H1 (cell line): ENCODE data around the gene TNFRSF11A. TPM values are rescaled to one million over a fixed set of nuclear protein-coding genes. Genes with fewer than 3 reads are reported as not detected.

ENCODE experiments used
- CTCF ChIA-PET: fragments of 300-600 bp; sonication (Branson Sonifier 250); formaldehyde crosslinking; loops from one replicate; lab custom pipeline; 2021; ENCODE audit not compliant: partially characterized antibody; lab: Charles Lee
- POLR2A ChIA-PET: fragments of 300-600 bp; sonication (Branson Sonifier 250); formaldehyde crosslinking; loops from one replicate; lab custom pipeline; 2021; ENCODE audit warnings: inconsistent platforms; ENCODE audit not compliant: partially characterized antibody; lab: Charles Lee
- DNase-seq, 2 experiments: peaks; one replicate each; pipeline versions ENCODE4 v3.0.0 to v3.0.0-alpha.2; 2010 to 2022; ENCODE audit warnings: low spot score in 2 of 2, low read depth in 1 of 2, mixed read lengths in 1 of 2
- FAIRE-seq: peaks from 2 replicates; lab custom pipeline; 2011; peaks lifted over from hg19 to GRCh38; lab: Jason Lieb, UNC
- H2AFZ ChIP-seq: 2 replicates; pipeline ENCODE4 v1.8.1; 2012; ENCODE audit warnings: low read length, inconsistent platforms
- H2AK5ac ChIP-seq: 2 replicates; pipeline ENCODE4 v1.6.1; 2013; ENCODE audit warnings: low read depth, low read length
- H2BK120ac ChIP-seq: replicated peaks from 2 replicates; pipeline ENCODE3; 2013; ENCODE audit warnings: low read depth, low read length, inconsistent platforms
- H2BK12ac ChIP-seq: 2 replicates; pipeline ENCODE4 v1.6.1; 2013; ENCODE audit warnings: low read depth, low read length
- H2BK15ac ChIP-seq: 2 replicates; pipeline ENCODE4 v1.6.1; 2013; ENCODE audit warnings: low read length
- H2BK20ac ChIP-seq: 2 replicates; pipeline ENCODE4 v1.6.1; 2013; ENCODE audit warnings: low read length
- H2BK5ac ChIP-seq: 2 replicates; pipeline ENCODE4 v1.6.1; 2013; ENCODE audit warnings: low read depth, low read length
- H3K14ac ChIP-seq: 2 replicates; pipeline ENCODE4 v1.6.1; 2013; ENCODE audit warnings: inconsistent platforms; ENCODE audit not compliant: insufficient read length
- H3K18ac ChIP-seq: 2 replicates; pipeline ENCODE4 v1.6.1; 2013; ENCODE audit warnings: low read length; ENCODE audit errors: extremely low read depth
- H3K23ac ChIP-seq: 2 replicates; pipeline ENCODE4 v1.6.1; 2013; ENCODE audit warnings: inconsistent platforms; ENCODE audit not compliant: insufficient read length
- H3K23me2 ChIP-seq: 2 replicates; pipeline ENCODE4 v1.6.1; 2013; ENCODE audit warnings: low read depth, low read length
- H3K27ac ChIP-seq: 2 replicates; pipeline ENCODE4 v1.6.1; 2011; ENCODE audit warnings: low read depth, low read length, inconsistent platforms
- H3K27me3 ChIP-seq, 4 experiments: replicated peaks in 1 of 4; 1 replicate in 1 of 4; 2 replicates in 3 of 4; pipeline versions ENCODE4 v1.6.1 to v1.8.1; 2011 to 2013; ENCODE audit warnings: low read length in 3 of 4, mild to moderate bottlenecking in 3 of 4, inconsistent platforms in 2 of 4, mixed read lengths in 2 of 4, moderate library complexity in 1 of 4; ENCODE audit not compliant: control insufficient read depth in 3 of 4, insufficient read depth in 3 of 4; ENCODE audit errors: extremely low read depth in 1 of 4
- H3K36me3 ChIP-seq, 4 experiments: 2 replicates each; pipeline versions ENCODE4 v1.6.1 to v1.8.1; 2011 to 2013; ENCODE audit warnings: mild to moderate bottlenecking in 4 of 4, low read length in 3 of 4, moderate library complexity in 2 of 4, control low read depth in 1 of 4, inconsistent platforms in 1 of 4; ENCODE audit not compliant: insufficient read depth in 4 of 4, control insufficient read depth in 2 of 4
- H3K4ac ChIP-seq: replicated peaks from 2 replicates; pipeline ENCODE3; 2013; ENCODE audit warnings: low read length, low read depth, mixed read lengths, inconsistent platforms; ENCODE audit not compliant: insufficient read length
- H3K4me1 ChIP-seq, 4 experiments: replicated peaks in 1 of 4; 1 replicate in 1 of 4; 2 replicates in 3 of 4; pipeline versions ENCODE4 v1.6.1 to v1.8.1; 2011 to 2013; ENCODE audit warnings: low read length in 3 of 4, inconsistent platforms in 2 of 4, mixed read lengths in 1 of 4; ENCODE audit not compliant: insufficient read depth in 4 of 4, control insufficient read depth in 3 of 4
- H3K4me2 ChIP-seq, 2 experiments: 2 replicates each; pipeline versions ENCODE4 v1.6.1 to v1.8.1; 2011 to 2013; ENCODE audit warnings: low read depth in 2 of 2, low read length in 2 of 2, control low read depth in 1 of 2, inconsistent platforms in 1 of 2, mild to moderate bottlenecking in 1 of 2; ENCODE audit not compliant: insufficient read depth in 1 of 2
- H3K4me3 ChIP-seq, 4 experiments: fragments of 200-600, 300-600 bp in 1 of 4; sonication (generic), shearing (Covaris generic), sonication (Bioruptor Twin) in 1 of 4; 2 replicates each; pipeline versions ENCODE4 v1.5.1 to v1.8.1; 2011 to 2016; ENCODE audit warnings: low read length in 4 of 4, low read depth in 3 of 4, control low read depth in 2 of 4, inconsistent platforms in 2 of 4, mild to moderate bottlenecking in 2 of 4, mixed read lengths in 1 of 4, moderate library complexity in 1 of 4; ENCODE audit not compliant: insufficient read depth in 2 of 4; ENCODE audit errors: extremely low read depth in 1 of 4
- H3K56ac ChIP-seq: replicated peaks from 2 replicates; pipeline ENCODE3; 2013; ENCODE audit warnings: low read depth, mild to moderate bottlenecking, mixed read lengths, low read length, inconsistent platforms; ENCODE audit not compliant: insufficient read length
- H3K79me1 ChIP-seq: 2 replicates; pipeline ENCODE4 v1.6.1; 2013; ENCODE audit warnings: low read depth, low read length, control low read depth
- H3K79me2 ChIP-seq, 2 experiments: 2 replicates each; pipeline versions ENCODE4 v1.6.1 to v1.8.1; 2012 to 2013; ENCODE audit warnings: low read length in 2 of 2, mild to moderate bottlenecking in 2 of 2, inconsistent platforms in 1 of 2; ENCODE audit not compliant: insufficient read depth in 2 of 2, control insufficient read depth in 1 of 2
- H3K9ac ChIP-seq, 4 experiments: replicated peaks in 1 of 4; 1 replicate in 1 of 4; 2 replicates in 3 of 4; pipeline versions ENCODE4 v1.6.1 to v1.8.1; 2011 to 2013; ENCODE audit warnings: low read depth in 3 of 4, low read length in 3 of 4, control low read depth in 2 of 4, mild to moderate bottlenecking in 2 of 4, moderate library complexity in 2 of 4, inconsistent platforms in 1 of 4; ENCODE audit errors: extremely low read depth in 1 of 4
- H3K9me3 ChIP-seq, 2 experiments: 2 replicates each; pipeline versions ENCODE4 v1.6.1 to v1.8.1; 2012 to 2013; ENCODE audit warnings: mild to moderate bottlenecking in 2 of 2, moderate library complexity in 2 of 2, control low read depth in 1 of 2, inconsistent platforms in 1 of 2, low read depth in 1 of 2, low read length in 1 of 2, mixed read lengths in 1 of 2; ENCODE audit not compliant: insufficient read depth in 2 of 2
- H4K20me1 ChIP-seq, 2 experiments: replicated peaks in 1 of 2; 2 replicates each; pipeline versions ENCODE3 to v1.8.1; 2011 to 2013; ENCODE audit warnings: inconsistent platforms in 2 of 2, low read length in 2 of 2, mild to moderate bottlenecking in 1 of 2; ENCODE audit not compliant: insufficient read depth in 2 of 2, control insufficient read depth in 1 of 2
- H4K5ac ChIP-seq: 2 replicates; pipeline ENCODE4 v1.6.1; 2013; ENCODE audit warnings: low read length, low read depth, mixed read lengths, inconsistent platforms; ENCODE audit not compliant: insufficient read length
- H4K8ac ChIP-seq: 2 replicates; pipeline ENCODE4 v1.8.0; 2013; ENCODE audit warnings: mild to moderate bottlenecking, moderate library complexity, low read length, inconsistent platforms; ENCODE audit not compliant: insufficient read depth; ENCODE audit errors: extremely low read depth
- H4K91ac ChIP-seq: replicated peaks from 2 replicates; pipeline ENCODE3; 2013; ENCODE audit warnings: low read length, mixed read lengths, inconsistent platforms; ENCODE audit not compliant: insufficient read length
- CREB1 ChIP-seq: IDR thresholded peaks from 2 replicates; pipeline ENCODE4 v1.6.1; 2012; ENCODE audit warnings: inconsistent platforms
- GABPA ChIP-seq: IDR thresholded peaks from 2 replicates; pipeline ENCODE4 v1.6.1; 2011; ENCODE audit warnings: mild to moderate bottlenecking, low read length, moderate library complexity, borderline replicate concordance; ENCODE audit not compliant: insufficient read depth
- KDM4A ChIP-seq: IDR thresholded peaks from one replicate; pipeline ENCODE4 v1.7.1; 2012; ENCODE audit warnings: low read depth, mild to moderate bottlenecking, moderate library complexity, low read length, inconsistent platforms; ENCODE audit not compliant: severe bottlenecking
- POLR2AphosphoS5 ChIP-seq: IDR thresholded peaks from 2 replicates; pipeline ENCODE4 v1.6.1; 2011; ENCODE audit warnings: low read depth, low read length
- RFX5 ChIP-seq: IDR thresholded peaks from 2 replicates; pipeline ENCODE4 v1.6.1; 2011; ENCODE audit warnings: low read depth, low read length, improper control_type of control experiment, borderline replicate concordance
- SIX5 ChIP-seq: IDR thresholded peaks from 2 replicates; pipeline ENCODE4 v1.6.1; 2011; ENCODE audit warnings: mild to moderate bottlenecking, low read depth, low read length
- SP2 ChIP-seq: IDR thresholded peaks from 2 replicates; pipeline ENCODE4 v1.6.1; 2012; ENCODE audit warnings: mild to moderate bottlenecking, low read length, inconsistent platforms
- SUZ12 ChIP-seq: fragments of 200-600 bp; sonication (generic); IDR thresholded peaks from 2 replicates; pipeline ENCODE4 v1.6.1; 2012; ENCODE audit warnings: mild to moderate bottlenecking, inconsistent platforms, low read length, moderate library complexity, mixed read lengths
- WGBS, 2 experiments: shearing (Covaris generic) in 1 of 2; methylation state at CpG; one replicate each; pipeline versions ENCODE4 v1.1.6 to v1.1.7; 2013 to 2015; ENCODE audit warnings: low lambda C conversion rate in 2 of 2, mixed read lengths in 2 of 2, inconsistent platforms in 1 of 2, low coverage in 1 of 2, missing lambda C conversion rate in 1 of 2; ENCODE audit not compliant: insufficient replicate concordance in 2 of 2, insufficient coverage in 1 of 2, insufficient read length in 1 of 2; ENCODE audit errors: extremely low coverage in 1 of 2, missing lambda C conversion rate in 1 of 2; 5-methylcytosine and 5-hydroxymethylcytosine counted together
- polyA plus RNA-seq, 7 experiments: library from polyadenylated mRNA; depleted of rRNA in 3 of 7; stranded (reverse) in 5 of 7; unstranded in 2 of 7; fragments of >200 nt in 5 of 7; fragments of 200-250 nt in 2 of 7; gene quantifications; 1 replicate in 5 of 7; 2 replicates in 1 of 7; 4 replicates in 1 of 7; pipeline versions ENCODE4 v1.2.1 to v1.2.3, GENCODE V29; 2011 to 2013; ENCODE audit warnings: missing spikeins in 2 of 7, mixed read lengths in 2 of 7
- total RNA-seq: library from RNA; stranded (reverse); fragmentation: NEBNext Ultra II Directional; extraction: Animal tissue kit (Norgen Biotek cat#: 25700); gene quantifications from 2 replicates; pipeline ENCODE4 v1.2.1, GENCODE V29; 2021

The TNFRSF11A gene
- total and polyA plus RNA-seq, 2 of the 8 experiments (the other 6 are each of a cell fraction or from before 2014, with no cell fraction given), result 8.7 to 10.6 TPM

DNA sequence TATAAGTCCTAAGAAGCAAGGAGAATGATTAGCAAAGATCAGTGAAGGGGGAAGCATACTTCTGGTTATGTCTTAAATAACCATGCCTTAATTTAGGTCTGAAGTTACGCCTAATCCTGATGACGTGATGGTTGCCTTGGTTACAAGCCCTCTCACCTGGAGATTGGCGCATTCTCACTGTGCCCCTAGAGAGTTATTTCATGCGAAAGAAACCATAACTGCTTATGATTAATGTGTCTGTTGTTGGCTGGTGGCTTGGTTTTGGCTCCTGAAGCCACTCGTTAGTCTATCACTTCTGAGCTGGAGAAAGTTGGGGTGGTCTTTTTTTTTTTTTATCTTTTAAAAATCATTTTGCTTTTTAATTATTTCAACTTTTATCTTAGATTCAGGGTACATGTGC lies 47.0 kb downstream of the TNFRSF11A start:
- Histone ChIP-seq H3K4ac (no peak overlapping the region), H2AK5ac (no peak overlapping the region), H3K14ac (no peak overlapping the region), H2BK120ac (no peak overlapping the region), H2AFZ (no peak overlapping the region), H3K4me3 (no peak overlapping the region), H3K79me1 (no peaks in the 10 kb centered on the region; the same call in 1 of the 2 replicates), H2BK15ac (no peak overlapping the region), H3K9me3 (no peaks in the 10 kb centered on the region), H4K5ac (no peak overlapping the region), H3K9ac (no peak overlapping the region), H3K27me3 (no peaks in the 10 kb centered on the region), H3K23me2 (no peaks in the 10 kb centered on the region), H4K20me1 (no peaks in the 10 kb centered on the region), H2BK12ac (no peak overlapping the region), H3K4me2 (no peak overlapping the region), H3K18ac (no peak overlapping the region), H2BK20ac (no peak overlapping the region), H4K8ac (no peak overlapping the region), H3K79me2 (no peaks in the 10 kb centered on the region), H3K36me3 (peaks cover 0 to 18% (median under 1%) of the 10 kb centered on the region in 4 experiments; a peak in 2 of 8 replicates), H3K23ac (no peak overlapping the region), H3K4me1 (peaks cover 0 to 17% (median 7%) of the 10 kb centered on the region in 4 experiments; a peak in 5 of 7 replicates), H3K27ac (no peak overlapping the region), H2BK5ac (no peak overlapping the region), H4K91ac (no peak overlapping the region), H3K56ac (no peak overlapping the region)
- no peak for DNase-seq
- POLR2A ChIA-PET, result interaction anchor here (0.6 kb wide), 1 partner anchor 790 kb away, joined by 3 read pairs; no protein-coding TSS in a partner anchor
- FAIRE-seq, result no peak
- CTCF ChIA-PET, result interaction anchor here (1.0 kb wide), 1 partner anchor 34 kb away, joined by 4 read pairs; no protein-coding TSS in a partner anchor
- 83% methylated on average over 5 of the region's 5 CpGs; no CpG with 5 or more reads in 1 of the 2 experiments for WGBS, 2 experiments
- TF ChIP-seq SUZ12 (no peak), RFX5 (no peak), CREB1 (no peak), KDM4A (no peak), SIX5 (no peak), GABPA (no peak), SP2 (no peak), POLR2AphosphoS5 (no peak)
